ENCODE data around the gene NMT1.

GRCh38 chr17:45131616-45132319 is 70.7 kb downstream of the NMT1 start:
- TF ChIP-seq, protein P1, sequence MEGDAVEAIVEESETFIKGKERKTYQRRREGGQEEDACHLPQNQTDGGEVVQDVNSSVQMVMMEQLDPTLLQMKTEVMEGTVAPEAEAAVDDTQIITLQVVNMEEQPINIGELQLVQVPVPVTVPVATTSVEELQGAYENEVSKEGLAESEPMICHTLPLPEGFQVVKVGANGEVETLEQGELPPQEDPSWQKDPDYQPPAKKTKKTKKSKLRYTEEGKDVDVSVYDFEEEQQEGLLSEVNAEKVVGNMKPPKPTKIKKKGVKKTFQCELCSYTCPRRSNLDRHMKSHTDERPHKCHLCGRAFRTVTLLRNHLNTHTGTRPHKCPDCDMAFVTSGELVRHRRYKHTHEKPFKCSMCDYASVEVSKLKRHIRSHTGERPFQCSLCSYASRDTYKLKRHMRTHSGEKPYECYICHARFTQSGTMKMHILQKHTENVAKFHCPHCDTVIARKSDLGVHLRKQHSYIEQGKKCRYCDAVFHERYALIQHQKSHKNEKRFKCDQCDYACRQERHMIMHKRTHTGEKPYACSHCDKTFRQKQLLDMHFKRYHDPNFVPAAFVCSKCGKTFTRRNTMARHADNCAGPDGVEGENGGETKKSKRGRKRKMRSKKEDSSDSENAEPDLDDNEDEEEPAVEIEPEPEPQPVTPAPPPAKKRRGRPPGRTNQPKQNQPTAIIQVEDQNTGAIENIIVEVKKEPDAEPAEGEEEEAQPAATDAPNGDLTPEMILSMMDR (IDR thresholded peaks at IDR 0.05; ENCODE audit: low read length): peak; percentile 74
- TF ChIP-seq EZH2 (optimal IDR thresholded peaks at IDR 0.05; ENCODE audit: low read depth, low read length): no peak

All from MM.1S (cell line).